ENCODE results near the gene GGCX.
A peak's percentile ranks its signal among the peaks of the same experiment; 100 is the strongest.
"Not testable (repeated sequence)": the region's sequence is repeated elsewhere in the genome, so short reads cannot be mapped to it uniquely, and the experiment has no call there.

Gene GGCX

GRCh38 chr2:85593023-85593422 is 31.7 kb upstream of the GGCX start:
- DNase-seq = no peak

DNA sequence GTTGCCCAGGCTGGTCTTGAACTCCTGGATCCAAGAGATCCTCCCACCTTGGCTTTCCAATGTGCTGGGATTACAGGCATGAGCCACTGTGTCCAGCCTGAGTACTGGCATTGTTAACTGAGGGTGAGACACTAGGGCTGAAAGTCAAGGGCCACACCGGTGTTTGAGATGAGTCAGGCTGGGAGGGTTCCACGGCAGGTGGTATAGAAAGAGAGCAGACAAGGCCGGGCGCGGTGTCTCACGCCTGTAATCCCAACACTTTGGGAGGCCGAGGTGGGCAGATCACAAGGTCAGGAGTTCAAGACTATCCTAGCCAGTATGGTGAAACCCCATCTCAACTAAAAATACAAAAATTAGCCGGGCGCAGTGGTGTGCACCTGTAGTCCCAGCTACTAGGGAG is 31.0 kb upstream of the GGCX start:
- DNase-seq = not testable (repeated sequence)

GRCh38 chr2:85591563-85591962 is 30.3 kb upstream of the GGCX start:
- DNase-seq = no peak

DNA sequence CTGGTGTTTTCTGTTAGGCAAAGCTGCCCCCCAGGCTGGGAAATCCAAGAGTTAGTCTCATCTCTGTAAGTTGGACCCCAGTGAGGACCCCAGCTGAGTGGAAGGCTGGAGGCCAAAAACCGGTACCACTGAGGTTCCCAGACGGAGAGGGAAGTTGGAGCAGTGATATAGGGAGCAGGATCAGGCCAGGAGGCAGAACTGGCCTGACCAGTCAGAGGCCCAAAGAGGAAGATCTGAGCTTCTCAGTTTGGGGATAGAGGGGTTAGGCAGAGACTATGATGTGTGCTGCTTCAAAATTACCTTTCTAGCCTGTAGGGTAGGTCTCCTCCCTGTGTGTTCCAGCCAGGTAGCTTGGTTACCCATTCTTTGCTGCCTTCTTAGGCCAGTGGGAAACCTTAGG is 29.7 kb upstream of the GGCX start:
- no peak for DNase-seq

- no peak for DNase-seq
Measured at GRCh38 chr2:85589982-85590791, 28.9 kb upstream of the GGCX start.

GRCh38 chr2:85589181-85589580 is 27.9 kb upstream of the GGCX start:
- DNase-seq = no peak

GRCh38 chr2:85588645-85589044 is 27.4 kb upstream of the GGCX start:
- DNase-seq = no peak

GRCh38 chr2:85588236-85588635 is 26.9 kb upstream of the GGCX start:
- DNase-seq = no peak

GRCh38 chr2:85585781-85586105 is 24.4 kb upstream of the GGCX start:
- no peak for DNase-seq

DNA sequence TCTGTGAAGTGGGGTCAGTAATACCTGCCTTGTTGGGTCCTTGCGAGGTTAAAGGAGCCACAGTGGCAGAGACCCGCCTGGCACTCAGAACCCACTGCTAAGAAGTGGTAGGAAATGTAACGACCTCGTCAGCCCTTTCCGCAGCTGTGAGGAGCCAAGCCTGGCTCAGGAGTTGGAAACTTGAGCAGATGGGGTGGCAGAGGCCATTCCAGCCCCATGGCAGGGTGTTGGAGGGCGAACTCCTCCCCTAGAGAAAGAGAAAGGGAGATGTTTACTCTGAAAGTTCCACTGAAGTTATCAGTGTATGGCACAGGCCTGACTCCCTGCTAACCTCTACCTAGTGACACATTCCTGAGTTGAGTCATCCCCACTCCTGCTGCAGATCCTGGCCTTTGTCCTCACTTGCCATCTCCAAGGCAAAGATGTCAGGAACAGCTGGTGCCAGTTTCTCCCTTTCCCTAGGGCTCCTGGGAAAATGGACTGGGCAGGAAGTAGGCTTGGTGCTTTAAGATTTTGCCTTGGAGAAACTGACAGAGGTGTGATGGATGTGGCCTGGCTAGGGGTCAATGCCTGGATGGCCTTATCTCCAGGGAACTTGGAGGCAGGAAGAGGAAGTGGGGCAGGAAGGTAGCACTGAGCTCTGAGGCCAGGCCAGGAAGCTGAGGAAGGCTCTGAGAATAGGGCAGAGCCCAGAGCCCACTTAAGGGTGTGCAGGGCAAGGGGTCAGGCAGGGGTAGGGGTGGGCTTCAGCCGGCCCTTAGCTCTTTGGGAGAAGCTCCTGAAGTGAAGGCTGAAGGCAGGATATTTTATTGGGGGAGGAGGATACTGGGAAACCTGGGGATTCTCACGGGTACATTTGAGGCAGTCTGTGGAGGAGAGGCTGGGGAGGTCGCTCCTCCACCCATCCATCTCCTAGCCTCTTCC is 23.8 kb upstream of the GGCX start:
- DNase-seq = peak; percentile 42

DNA sequence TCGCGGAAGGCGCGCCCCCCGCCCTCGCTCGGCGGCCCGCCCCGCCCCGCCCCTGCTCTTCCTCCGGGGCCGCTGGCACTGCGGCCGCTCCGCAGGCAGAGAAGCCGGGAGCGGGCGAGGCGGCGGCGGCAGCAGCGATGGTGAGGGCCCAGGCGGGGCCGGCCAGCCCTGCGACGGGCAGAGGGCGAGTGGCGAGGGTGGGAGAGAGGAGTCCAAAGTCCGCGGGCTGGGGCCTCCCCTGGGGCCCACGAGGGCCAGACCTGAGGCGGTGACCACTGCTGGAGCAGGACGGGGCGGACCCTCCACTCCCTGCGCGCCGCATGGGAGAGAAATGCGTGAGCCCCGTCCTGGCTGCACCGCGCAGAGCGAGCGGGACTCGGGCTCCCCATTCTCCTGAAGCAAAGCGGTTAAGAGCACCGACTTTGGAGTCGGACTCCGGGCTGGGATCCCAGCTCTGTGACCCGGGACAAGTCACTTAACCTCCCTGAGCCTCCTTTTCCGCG is 23.1 kb upstream of the GGCX start, which contains the start of gene VAMP5:
TSS of gene VAMP5 (plus strand) at position 78 of the 503 bp plus-strand sequence. CDS start at position 138, 60 bp downstream.
- DNase-seq = no peak

DNA sequence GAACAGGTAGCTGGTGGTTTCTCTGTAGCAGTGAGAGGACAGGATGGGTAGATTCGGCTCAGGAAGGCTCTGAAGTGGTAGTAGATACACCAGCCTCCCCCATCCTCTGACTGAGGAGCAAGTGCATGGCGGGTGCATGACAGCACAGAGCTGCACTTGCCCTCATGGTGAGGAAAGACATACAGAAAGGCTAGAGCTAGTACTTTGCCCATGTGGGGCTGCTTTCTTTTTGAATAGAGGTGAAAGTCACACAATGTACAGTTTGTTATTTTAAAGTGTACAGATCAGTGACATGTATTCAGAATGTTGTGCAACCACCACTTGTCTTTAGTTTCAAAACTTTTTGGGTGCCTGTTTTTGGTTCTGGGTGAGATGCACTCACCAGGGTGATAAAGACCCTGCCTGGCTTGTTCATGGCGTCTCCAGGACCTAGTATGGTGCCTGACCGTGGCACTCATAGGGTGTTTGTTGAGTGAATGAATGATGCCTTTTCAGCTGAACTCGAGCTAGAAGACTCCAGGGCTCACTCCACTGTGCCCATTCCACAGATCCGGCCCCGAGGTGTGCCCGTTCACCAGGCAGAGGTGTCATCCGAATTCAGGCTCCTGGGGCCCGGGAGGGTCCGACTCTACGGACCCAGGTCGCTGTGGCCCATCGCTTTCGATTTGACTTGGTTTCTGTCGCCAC is 22.5 kb upstream of the GGCX start:
- DNase-seq = peak; percentile 30

DNA sequence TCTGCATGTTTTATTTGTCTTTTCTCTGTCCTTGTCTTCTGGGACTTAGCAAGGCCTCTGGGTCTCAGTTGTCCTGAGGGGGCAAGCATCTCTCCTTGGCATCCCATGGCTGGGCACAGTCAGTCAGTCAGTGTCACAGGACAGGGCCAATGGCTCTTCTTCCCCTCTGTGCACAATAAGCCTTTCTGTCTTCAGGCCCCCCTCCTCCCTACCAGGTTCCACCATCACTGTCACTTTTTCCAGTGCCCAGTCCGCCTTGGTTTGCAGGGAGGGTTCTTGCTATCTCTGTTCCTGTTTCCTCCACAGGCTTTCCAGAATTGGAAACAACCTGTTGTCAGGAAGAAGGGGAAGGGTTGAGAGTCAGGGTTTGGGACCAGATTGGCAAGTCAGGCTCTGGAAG is 21.2 kb upstream of the GGCX start:
- DNase-seq = no peak

DNA sequence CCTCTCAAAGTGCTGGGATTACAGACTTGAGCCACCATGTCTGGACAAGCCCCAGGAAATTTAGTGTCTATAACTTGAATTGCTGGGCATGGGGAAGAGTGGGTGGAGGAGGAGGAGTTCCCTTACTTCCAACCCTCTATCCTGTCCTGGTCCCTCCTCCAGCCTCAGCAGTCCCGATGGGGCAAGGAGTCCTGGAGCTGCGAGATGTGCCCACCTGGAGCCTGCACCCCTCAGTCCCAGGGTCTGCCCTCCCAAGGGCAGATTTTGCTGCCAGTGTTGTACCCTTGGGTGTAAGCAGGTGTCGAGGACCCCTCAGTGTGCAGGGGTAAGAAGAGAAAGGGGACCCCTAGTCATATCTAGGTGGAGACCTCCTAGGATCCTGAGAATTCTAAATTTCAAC is 18.9 kb upstream of the GGCX start:
- no peak for DNase-seq

DNA sequence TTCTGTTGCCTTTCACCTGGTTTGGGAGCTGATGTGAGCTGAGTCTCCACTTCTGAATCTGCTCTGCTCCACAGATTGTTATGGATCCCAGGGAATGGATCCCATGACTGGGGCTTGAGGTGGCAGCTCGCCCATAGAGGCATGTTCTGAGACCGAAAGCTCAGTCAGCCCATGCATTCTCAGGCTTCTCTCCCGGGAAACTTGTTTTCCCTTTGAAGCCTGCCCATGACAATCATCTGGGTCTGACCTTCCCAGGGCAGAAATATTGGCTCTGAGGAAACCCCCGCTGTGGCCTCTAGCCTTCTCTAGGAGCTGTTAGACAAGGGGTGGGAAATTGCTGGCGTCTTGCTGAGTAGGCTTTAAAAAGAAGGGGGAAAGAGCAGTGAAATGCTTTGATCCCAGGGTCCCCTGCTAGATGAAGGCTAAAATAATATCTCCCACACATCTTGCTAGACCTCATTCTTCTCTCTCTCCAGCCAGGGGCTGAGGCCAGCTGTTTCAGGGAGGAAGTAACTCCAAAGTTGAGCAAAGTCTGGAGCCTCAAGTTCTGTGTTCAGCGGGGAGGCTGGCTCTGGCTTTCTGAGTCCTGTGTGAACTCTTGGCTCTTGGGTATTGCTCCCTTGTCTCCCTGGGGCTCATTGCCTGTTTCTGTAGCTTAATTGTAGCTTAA is 18.1 kb upstream of the GGCX start:
- DNase-seq = no peak

DNA sequence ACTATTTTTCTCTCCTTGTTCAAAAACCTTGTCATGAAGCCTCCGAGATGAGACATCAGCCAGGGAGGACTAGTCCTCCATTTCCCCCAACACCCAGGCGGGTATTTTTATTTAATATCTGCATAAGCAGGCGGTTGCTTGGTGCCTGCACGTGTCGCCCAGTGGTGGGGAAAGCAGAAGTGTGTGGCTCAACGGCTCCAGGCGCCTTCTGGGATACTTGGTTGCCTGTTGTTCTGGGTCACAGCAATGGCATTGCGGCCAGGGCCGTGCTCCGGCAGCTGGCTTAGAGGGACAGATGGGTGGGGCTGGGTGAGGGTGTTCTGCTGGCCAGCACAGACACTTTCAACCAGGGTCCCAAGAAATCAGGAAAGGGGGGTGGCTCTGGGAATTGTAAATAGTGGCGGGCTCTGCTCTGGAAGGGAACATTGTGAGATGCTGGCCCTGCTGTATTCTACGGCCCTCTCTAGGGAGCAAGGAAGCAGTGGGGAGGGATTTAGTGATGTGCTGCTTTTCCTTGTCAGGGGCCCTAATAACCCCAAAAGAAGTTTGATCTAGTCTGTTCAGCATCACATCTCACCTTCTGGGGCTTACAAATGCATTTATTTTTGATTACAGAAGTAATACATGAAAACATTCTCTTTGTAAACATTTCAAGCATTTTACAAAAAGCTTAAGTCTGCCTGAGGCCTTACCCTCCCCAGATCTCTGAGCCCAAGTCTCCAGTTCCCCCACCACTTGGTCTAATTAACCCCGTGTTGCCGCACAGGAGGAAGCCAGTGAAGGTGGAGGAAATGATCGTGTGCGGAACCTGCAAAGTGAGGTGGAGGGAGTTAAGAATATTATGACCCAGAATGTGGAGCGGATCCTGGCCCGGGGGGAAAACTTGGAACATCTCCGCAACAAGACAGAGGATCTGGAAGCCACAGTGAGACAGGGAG is 17.2 kb upstream of the GGCX start:
- peak; percentile 30 for DNase-seq

GRCh38 chr2:85577386-85578242 is 16.3 kb upstream of the GGCX start, which contains the start of gene VAMP8:
TSS of gene VAMP8 (plus strand) at chr2:85577586. CDS start at chr2:85577647, 61 bp downstream.
- peak; percentile 70 for DNase-seq

- no peak for DNase-seq
Measured at GRCh38 chr2:85577063-85577385, 15.7 kb upstream of the GGCX start.

- DNase-seq = no peak
Measured at GRCh38 chr2:85575739-85576138, 14.4 kb upstream of the GGCX start.

DNA sequence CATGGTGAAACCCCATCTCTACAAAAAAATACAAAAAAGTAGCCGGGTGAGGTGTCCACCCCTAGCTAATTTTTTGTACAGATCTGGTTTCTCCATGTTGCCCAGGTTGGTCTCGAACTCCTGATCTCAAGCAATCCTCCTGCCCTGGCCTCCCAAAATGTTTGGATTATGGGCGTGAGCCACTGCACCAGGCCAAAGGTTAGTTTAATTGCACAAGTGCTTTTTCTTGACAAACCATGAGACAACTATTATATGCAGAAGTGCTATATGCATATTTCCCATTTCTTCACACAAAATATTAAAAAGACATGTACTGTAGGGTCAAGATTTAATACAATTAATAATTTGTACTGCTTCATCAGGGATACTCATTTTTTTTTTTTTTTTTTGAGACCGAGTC is 5.0 kb upstream of the GGCX start:
- no peak for DNase-seq

Data from stimulated activated CD4-positive, alpha-beta T cell treated with anti-CD3 and anti-CD28 coated beads, Interleukin-4, amount 100 ng/mL, for 24 hours (primary cell).